A673 (cell line): ENCODE data around the gene P3H3. TPM values are rescaled to one million over a fixed set of nuclear protein-coding genes. Genes with fewer than 3 reads are reported as not detected.
A peak's percentile ranks its signal among the peaks of the same experiment; 100 is the strongest.

Source experiments
- BruUV-seq: library from RNA; stranded (reverse); fragments of 400-500 nt; replicated peaks from 2 replicates; lab custom pipeline; 2021; lab: Mats Ljungman, UMichigan
- CTCF ChIA-PET: fragments of 300-600 bp; sonication (Branson Sonifier 250); formaldehyde crosslinking; loops from one replicate; lab custom pipeline; 2022; ENCODE audit warnings: antibody characterized with exemption; lab: Charles Lee
- POLR2A ChIA-PET: fragments of 300-600 bp; sonication (Branson Sonifier 250); formaldehyde crosslinking; loops from one replicate; lab custom pipeline; 2022; ENCODE audit warnings: antibody characterized with exemption; ENCODE audit not compliant: low non-redundant PET; lab: Charles Lee
- DNase-seq: peaks from one replicate; pipeline ENCODE4 v3.0.0-alpha.2; 2015; ENCODE audit warnings: low spot score
- H3K27ac ChIP-seq: fragments of 200-600 bp; sonication (generic); 2 replicates; pipeline ENCODE4 v1.5.1; 2016; ENCODE audit warnings: mixed run types, low read depth, mild to moderate bottlenecking, mixed read lengths, antibody characterized with exemption, low read length; ENCODE audit not compliant: poor library complexity, severe bottlenecking
- H3K27me3 ChIP-seq: fragments of 200-600 bp; sonication (generic); replicated peaks from 2 replicates; pipeline ENCODE4 v1.6.1; 2017; ENCODE audit warnings: mixed run types, low read depth, mild to moderate bottlenecking, mixed read lengths, antibody characterized with exemption, low read length; ENCODE audit not compliant: insufficient read depth, poor library complexity
- H3K36me3 ChIP-seq: fragments of 200-600 bp; sonication (generic); 2 replicates; pipeline ENCODE4 v1.6.1; 2016; ENCODE audit warnings: mixed run types, mild to moderate bottlenecking, mixed read lengths, antibody characterized with exemption, low read length; ENCODE audit not compliant: insufficient read depth, poor library complexity, severe bottlenecking
- H3K4me1 ChIP-seq: fragments of 200-600 bp; sonication (generic); 2 replicates; pipeline ENCODE4 v1.6.1; 2017; ENCODE audit warnings: mixed run types, mild to moderate bottlenecking, mixed read lengths, antibody characterized with exemption, low read length; ENCODE audit not compliant: insufficient read depth, poor library complexity, severe bottlenecking
- H3K4me3 ChIP-seq: fragments of 200-600 bp; sonication (generic); 2 replicates; pipeline ENCODE4 v1.5.1; 2016; ENCODE audit warnings: low read depth, mixed run types, mild to moderate bottlenecking, mixed read lengths, low read length; ENCODE audit not compliant: poor library complexity, severe bottlenecking
- H3K9me3 ChIP-seq: fragments of 200-600 bp; sonication (generic); 2 replicates; pipeline ENCODE4 v1.6.1; 2016; ENCODE audit warnings: mixed run types, low read depth, mild to moderate bottlenecking, mixed read lengths, antibody characterized with exemption, low read length; ENCODE audit not compliant: poor library complexity, severe bottlenecking
- CTCF ChIP-seq: fragments of 300-800, 200-600 bp; sonication (generic); conservative IDR thresholded peaks from 2 replicates; pipeline ENCODE4 v1.5.1; 2017; ENCODE audit warnings: low read depth, mild to moderate bottlenecking, antibody characterized with exemption, low read length, moderate library complexity, mixed read lengths
- EZH2 ChIP-seq: fragments of 200-600 bp; sonication (generic); IDR thresholded peaks from 2 replicates; pipeline ENCODE4 v1.6.1; 2017; ENCODE audit warnings: borderline replicate concordance, low read depth, mild to moderate bottlenecking, mixed read lengths, antibody characterized with exemption, low read length; ENCODE audit not compliant: poor library complexity, severe bottlenecking
- intact Hi-C: fragments of 100-400 bp; cut with micrococcal nuclease; formaldehyde crosslinking; loops from one replicate; pipeline ENCODE4 v1.10.0; 2022; ENCODE audit not compliant: unreplicated experiment
- total RNA-seq: library from RNA; stranded (reverse); gene quantifications from 2 replicates; pipeline ENCODE4 v1.2.3, GENCODE V29; 2021

Gene P3H3
- total RNA-seq, 1 experiment from 2014 or later, result 45.3 TPM

- peaks cover 2% of the 10 kb centered on the region for H3K36me3 ChIP-seq
- peak overlapping the region; percentile 11 for H3K27ac ChIP-seq
- H3K27me3 ChIP-seq, result no peaks in the 10 kb centered on the region
- BruUV-seq, result no TSS peak
- H3K4me1 ChIP-seq, result peaks cover 37% of the 10 kb centered on the region
- no peak overlapping the region for H3K4me3 ChIP-seq
- ChIA-PET CTCF (interaction anchor here (1.0 kb wide), 2 partner anchors 45 to 72 kb away, joined by 3 to 6 read pairs; partner anchors contain the start of gene MLF2), POLR2A (interaction anchor here (0.9 kb wide), 1 partner anchor 72 kb away, joined by 3 read pairs; no protein-coding TSS in a partner anchor)
- TF ChIP-seq CTCF (peak; percentile 92), EZH2 (no peak)
- no peaks in the 10 kb centered on the region for H3K9me3 ChIP-seq
- DNase-seq, result peak; percentile 85
- intact Hi-C loops, result loop anchor here (1.0 to 5.0 kb wide), 3 partner anchors 58 to 208 kb away; partner anchors contain the start of genes MLF2 and PTMS
Observed at GRCh38 chr12:6825398-6826124, 2.6 kb upstream of the P3H3 start.

DNA sequence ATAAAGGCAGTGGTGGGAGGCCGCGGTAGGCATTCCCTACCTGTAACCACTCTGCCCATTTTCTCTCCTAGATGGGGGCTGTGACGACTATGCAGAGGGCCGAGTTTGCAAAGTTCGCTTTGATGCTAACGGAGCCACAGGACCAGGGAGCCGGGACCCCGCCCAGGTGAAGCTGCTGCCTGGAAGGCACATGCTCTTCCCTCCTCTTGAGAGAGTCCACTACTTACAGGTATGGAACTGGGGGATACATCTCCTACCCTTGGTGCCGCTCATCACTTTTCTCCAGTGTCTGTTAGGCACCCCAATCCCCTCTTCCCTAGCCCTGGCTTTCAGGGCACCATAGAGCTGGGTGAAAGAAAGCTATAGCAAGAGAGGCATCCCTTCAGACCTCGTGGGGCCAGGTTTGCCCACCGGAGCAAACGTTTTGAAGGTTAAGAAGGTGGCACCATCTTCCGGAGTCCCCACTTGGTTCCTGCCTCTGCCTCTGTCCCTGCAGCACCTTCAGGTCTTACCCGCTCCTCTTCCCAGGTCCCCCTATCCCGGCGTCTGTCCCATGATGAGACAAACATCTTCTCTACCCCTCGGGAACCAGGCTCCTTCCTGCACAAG lies 2.0 kb upstream of the P3H3 start:
- H3K36me3 ChIP-seq, result peaks cover 8% of the 10 kb centered on the region
- H3K4me3 ChIP-seq, result no peak overlapping the region
- no TSS peak for BruUV-seq
- TF ChIP-seq EZH2 (no peak), CTCF (no peak)
- peaks cover 32% of the 10 kb centered on the region for H3K4me1 ChIP-seq
- ChIA-PET CTCF (no interaction called here), POLR2A (interaction anchor here (0.9 kb wide), 1 partner anchor 73 kb away, joined by 3 read pairs; no protein-coding TSS in a partner anchor)
- peak overlapping the region; percentile 11 for H3K27ac ChIP-seq
- no peaks in the 10 kb centered on the region for H3K27me3 ChIP-seq
- no peaks in the 10 kb centered on the region for H3K9me3 ChIP-seq
- intact Hi-C loops, result loop anchor here (5.0 kb wide), 2 partner anchors 59 to 209 kb away; partner anchors contain the start of gene PTMS
- no peak for DNase-seq

- DNase-seq, result no peak
Observed at GRCh38 chr12:6826734-6827436, 1.3 kb upstream of the P3H3 start.

More at GRCh38 chr12:6826734-6827436, 1.3 kb upstream of the P3H3 start:
- intact Hi-C loops, result loop anchor here (5.0 kb wide), 2 partner anchors 60 to 210 kb away; partner anchors contain the start of gene PTMS
- Histone ChIP-seq H3K27ac (peak overlapping the region; percentile 57), H3K4me1 (peaks cover 28% of the 10 kb centered on the region), H3K4me3 (no peak overlapping the region), H3K27me3 (no peaks in the 10 kb centered on the region), H3K36me3 (peaks cover 15% of the 10 kb centered on the region), H3K9me3 (no peaks in the 10 kb centered on the region)
- ChIA-PET CTCF (interaction anchor here (0.6 to 0.9 kb wide), 2 partner anchors 75 to 103 kb away, joined by 3 read pairs; no protein-coding TSS in a partner anchor), POLR2A (interaction anchor here (0.6 to 0.9 kb wide), 2 partner anchors 73 to 595 kb away, joined by 3 read pairs; no protein-coding TSS in a partner anchor)
- no TSS peak for BruUV-seq
- no peak for TF ChIP-seq EZH2
- TF ChIP-seq CTCF, result no peak
